Measurements from ENCODE around the gene PGR.
"Not testable (repeated sequence)": the region's sequence is repeated elsewhere in the genome, so short reads cannot be mapped to it uniquely, and the experiment has no call there.

PGR gene

DNA sequence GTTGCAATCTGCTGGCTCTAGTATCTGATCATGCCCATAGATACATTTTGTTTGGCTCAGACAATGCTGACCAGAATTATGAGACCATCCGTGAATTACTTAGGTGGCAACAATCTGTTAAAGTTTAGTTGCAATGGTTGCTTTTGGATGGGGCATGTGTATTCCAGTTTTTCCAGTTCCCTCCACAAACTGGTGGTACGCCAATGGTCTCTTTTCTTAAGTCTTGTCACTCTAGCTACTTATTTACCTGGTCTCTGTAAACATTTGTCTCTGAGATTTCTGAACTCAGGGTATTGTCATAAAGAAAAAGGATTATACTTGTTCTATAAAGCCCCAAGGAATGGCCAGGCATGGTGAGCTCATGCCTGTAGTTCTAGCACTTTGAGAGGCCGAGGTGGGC, 65.9 kb downstream of the PGR start:
- DNase-seq: no peak

DNA sequence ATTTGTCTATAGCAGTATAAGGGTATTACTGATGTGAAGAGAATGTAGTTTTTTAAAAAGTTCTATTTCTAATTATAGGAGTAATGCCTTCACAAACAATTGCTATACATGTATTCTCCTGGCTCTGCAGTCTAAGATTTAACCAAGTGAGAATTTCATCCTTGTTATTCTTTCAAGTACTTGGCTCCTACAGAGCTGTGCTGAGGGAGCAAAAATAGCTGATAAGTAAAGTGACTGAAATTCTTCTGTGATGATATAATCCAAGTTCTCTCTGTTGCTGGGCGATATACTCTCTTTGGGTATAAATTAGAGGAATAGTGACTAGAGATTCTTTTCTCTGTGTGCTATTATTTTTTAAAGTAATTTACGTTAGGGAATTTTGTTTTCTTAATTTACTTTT, 68.0 kb downstream of the PGR start:
- DNase-seq: no peak

DNA sequence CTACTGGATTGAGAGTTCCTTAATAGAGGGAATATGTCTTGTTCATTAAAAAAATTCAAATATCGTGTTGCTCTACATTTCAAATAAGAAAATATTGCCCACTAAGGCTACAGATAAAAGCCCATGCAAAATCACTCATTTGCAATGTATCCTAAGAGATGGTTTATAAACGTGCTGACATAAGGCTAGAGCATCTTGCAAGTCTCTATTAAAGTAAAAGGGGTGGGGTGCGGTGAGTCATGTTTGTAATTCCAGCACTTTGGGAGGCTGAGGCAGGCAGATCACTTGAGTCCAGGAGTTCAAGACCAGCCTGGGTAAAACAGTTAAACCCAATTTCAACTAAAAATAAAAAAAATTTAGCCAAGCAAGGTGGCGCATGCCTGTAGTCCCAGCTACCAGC, 70.3 kb downstream of the PGR start:
- no peak for DNase-seq

DNA sequence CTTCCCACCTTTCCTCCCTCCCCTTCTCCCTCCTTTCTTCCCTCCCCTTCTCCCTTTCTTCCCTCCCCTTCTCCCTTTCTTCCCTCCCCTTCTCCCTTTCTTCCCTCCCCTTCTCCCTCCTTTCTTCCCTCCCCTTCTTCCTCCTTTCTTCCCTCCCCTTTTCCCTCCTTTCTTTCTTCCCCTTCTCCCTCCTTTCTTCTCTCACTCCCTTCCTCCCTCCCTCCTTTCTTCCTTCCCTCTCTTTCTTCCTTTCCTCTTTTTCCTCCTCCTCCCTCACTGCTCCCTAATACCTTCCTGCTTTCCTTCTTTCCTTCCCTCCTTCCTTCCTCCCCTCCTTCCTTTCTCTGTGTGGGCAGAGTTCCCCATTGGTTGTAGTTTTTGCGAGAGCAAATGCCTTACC, 76.1 kb downstream of the PGR start:
- no peak for DNase-seq

DNA sequence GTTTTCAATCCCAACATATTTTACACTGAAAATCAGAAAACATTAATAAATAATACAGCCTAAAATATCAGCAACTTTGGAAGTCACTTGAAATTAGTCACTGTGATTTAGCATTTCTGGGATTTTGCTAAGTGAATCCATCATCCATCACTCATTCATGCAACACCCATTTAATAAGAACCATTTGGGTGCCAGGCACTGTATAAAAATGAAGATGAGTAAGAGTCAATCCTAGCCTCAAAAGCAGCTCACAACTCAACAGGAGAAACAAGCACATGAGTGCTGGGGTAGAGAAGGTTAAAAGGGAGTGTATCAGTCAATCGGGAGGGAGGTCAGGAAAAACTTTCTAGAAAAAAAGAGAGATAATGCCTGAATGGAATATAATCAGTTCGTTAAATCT, 77.9 kb downstream of the PGR start:
- no peak for DNase-seq

DNA sequence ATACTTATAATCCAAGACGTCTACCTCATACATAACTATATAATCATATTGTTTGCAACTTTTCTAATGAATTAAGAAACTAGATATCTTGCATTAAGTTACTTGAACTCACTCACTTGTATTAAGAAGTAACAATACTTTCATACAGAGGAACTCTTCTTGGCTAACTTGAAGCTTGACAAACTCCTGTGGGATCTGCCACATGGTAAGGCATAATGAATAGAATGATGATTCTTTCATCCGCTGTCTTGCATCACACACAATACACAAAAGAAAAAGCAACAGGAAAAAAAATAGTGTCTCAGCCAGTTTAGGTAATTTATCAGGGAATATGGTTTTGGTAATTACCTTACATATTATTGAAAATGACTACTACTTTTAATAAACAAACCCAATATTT, 79.8 kb downstream of the PGR start:
- no peak for DNase-seq

DNA sequence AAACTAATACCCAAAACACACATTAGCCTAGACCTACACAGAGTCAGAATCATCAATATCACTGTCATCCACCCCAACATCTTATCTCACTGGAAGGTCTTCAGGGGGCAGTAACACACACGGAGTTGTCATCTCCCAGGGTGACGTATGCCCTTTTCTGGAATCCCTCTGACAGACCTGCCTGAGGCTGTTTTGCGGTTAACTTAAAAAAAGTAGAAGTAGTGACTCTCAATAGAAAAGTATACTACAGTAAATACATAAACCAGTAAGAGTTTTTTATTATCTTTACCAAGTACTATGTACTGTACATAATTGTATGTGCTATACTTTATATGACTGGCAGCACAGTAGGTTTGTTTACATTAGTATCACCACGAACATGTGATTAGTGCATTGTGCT, 80.5 kb downstream of the PGR start:
- DNase-seq: no peak

DNA sequence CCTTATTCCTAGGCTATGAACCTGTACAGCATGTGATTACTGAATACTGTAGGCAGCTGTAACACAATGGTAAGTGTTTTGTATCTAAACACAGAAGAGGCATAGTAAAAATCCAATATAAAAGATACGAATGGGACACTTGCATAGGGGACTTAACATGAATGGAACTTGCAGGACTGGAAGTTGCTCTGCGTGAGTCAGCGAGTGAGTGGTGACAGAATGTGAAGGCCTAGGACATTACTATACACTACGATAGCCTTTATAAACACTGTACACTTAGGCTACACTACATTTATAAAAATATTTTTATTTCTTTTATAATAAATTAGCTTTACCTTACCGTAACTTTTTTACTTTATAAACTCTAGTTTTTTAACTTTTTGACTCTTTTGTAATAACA, 81.1 kb downstream of the PGR start:
- no peak for DNase-seq

DNA sequence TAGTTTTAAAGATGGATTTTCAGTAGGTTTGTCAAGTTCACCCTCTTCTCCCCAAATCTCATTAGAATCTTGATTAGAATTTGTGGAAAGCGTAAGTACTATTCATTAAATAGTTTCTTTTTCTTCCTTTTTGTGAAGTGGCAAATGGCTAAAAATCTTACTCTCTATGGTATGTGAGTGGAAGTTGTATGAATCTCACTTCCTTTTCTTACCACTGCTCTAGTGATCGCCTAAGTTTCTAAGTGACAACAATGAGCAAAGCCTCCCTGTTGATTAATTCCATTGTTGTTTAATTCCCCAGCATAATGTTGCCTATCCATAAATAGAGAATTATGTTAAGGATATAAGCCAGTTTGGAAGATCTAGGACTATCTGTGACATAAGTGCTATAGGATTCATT, 82.7 kb downstream of the PGR start:
- DNase-seq: no peak

DNA sequence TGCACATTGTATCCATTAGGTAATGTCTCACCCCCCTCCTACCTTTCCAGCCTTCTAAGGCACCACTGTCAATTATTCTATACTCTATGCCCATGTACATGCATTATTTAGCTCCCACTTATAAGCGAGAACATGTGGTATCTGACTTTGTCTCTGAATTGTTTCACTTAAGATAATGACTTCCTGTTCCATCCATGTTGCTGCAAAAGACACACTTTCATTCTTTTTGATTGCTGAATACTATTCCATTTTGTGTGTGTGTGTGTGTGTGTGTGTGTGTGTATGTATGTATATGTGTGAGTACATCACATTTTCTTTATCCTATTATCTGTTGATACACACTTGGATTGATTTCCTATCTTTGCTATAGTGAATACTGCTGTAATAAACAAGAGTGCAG, 84.2 kb downstream of the PGR start:
- DNase-seq: no peak

DNA sequence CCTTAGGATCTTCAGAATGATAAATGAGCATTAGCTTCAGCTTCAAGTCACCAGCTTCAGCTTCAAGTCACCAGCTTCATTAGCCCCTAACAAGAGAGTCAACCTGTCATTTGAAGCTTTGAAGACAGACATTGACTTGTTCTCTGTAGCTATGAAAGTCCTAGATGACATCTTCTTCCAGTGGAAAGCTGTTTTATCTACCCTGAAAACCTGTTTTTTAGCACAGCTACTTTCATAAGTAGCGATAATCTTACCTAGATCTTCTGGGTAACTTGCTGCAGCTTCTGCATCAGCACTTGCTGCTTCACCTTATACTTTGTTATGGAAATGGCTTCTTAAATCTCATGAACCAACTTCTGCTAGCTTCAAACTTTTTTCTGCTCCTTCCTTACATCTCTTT, 85.7 kb downstream of the PGR start:
- DNase-seq: no peak

DNA sequence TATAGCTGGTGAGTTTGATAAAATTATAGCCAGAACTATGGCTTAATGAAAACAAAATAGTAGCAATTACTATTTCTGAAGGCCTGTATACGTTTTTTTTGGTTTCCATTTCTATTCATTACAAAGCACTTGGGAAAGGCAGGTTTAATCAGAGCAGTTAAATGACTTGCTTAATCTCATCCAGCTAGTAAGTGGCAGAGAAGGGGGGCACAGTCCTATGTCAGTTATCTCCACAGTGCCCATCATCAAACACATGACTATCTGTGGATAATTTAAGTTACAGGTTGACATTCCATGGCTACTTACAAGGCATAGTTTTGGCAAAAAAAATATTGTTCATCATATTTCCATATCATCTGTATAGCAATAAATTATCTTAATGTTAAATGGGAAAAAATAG, 93.7 kb downstream of the PGR start:
- DNase-seq: no peak

DNA sequence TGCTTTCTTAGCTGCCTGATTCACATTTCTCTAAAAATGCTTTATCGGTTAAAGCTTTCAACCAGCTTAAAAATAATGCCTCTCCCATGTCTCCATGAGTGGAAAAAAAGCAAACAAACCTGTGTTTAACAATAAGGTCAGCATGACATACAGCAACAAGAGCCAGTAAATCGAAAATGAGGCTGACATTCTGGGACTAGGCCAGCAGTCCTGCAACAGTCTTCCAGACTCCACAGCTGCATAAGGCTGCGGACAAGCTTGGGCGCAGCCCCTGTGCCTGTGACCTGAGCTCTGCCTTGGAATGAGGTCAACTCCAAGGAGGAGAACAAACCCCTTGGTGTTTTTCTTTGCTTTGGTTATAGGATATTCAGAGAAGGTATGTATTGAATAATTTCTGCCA, 95.5 kb downstream of the PGR start:
- DNase-seq: no peak

DNA sequence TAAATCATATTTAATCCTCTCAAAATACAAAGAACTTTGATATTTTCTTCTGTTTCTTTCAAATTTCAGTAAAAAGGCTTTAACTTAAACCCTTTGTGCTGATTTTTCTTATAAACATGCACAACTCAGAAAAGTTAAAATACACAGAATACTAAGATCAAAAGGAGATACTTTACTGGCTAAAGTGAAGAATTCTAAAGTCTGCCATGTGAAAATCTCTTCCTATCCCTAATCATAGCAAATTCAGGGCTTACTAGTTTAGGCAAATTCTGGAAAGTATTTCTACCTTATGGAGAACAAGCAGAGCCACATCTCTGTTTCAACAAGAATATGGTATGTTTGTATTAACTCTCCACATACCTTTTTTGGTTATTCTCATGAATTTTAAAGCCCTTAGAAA, 96.6 kb downstream of the PGR start:
- DNase-seq: no peak

DNA sequence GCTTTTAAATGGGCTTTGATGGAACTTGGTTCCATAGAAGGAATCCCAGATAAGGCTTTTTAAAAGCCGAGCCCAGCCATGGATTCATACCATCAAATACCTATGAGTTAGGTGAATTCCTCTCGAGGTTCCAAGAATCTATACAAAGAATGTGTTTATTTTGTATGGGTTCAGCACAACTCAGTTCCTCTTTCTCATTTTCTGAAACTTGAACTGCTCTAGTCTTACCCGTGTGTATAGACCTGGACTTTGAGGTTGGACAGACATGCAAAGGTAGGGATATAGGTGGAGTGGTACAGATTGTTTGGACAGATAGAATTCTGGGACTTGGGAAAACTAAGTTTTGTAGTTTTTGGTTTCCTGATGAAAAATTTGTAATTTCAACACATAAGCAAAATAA, 97.9 kb downstream of the PGR start:
- DNase-seq: no peak

DNA sequence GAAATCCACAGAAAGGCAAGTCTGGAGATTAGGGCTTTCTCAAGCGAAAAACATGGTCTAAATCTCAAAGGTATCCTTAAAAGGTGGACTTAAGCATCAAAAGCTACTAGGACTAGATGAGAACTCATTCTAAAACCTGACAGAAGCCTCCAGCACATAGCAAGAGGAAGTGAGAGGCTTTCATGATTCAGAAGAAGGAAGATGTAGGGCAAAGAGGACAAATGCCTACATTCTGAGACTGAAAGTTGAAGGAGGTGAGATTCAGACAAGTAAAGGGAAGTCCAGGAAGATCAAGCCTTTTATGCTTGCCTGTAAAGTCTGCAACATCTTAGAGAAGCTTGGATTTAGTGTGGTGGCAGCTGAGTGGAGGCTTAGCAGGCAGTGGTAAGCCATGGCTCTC, 98.9 kb downstream of the PGR start:
- DNase-seq: no peak

DNA sequence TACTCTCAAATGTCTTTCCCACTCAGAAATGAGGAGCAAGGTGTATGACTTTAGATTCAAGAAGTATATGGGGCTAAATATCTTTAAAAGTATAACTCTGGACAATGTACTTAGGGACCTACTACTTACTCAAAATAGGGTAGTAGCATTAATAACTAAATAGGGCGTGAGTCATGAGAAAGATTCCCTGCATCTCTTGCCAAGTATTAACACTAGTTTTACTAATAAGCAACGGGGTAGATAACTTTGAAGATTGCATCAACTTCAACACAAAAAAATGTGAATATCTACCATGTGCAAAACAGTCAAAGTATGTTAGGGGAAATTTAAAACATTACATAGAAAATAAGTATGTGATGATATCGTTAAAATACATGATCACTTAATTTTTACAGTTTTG, 99.6 kb downstream of the PGR start:
- no peak for DNase-seq

DNA sequence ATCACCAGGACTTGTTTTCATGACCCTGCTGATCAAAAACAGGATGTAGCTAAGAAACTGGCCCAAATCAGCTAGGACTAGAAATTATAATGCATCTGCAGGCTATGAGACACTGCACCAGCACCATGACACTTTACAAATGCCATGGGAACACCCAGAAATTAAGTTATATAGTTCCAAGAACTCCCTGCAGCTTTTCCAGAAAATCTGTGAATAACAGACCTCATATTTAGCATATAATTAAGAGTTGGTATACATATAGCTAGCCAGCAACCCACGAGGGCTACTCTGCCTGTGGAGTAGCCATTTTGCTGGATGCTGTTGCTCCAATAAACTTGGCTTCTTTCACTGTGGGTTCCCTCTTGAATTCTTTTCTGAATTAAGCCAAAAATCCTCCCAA, 101.0 kb downstream of the PGR start:
- DNase-seq: no peak

DNA sequence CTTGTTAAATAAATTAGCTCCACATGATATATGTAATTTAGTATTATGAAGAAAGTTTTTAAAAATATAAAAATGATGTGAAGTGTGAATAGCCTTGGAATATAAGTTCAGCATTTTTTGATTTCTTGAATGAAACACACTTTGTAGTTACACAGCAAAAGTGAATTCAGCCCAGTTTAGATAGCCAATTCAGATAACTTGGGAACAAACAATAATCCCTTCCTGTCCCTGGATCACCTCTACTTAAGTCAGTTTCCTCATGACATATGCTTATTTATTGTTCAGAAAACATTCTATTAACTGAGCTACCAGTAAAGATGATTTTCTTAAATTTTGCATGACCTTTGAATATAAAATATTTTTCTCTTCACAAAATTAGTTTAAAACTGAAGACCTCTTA, 107.4 kb downstream of the PGR start:
- DNase-seq: no peak

DNA sequence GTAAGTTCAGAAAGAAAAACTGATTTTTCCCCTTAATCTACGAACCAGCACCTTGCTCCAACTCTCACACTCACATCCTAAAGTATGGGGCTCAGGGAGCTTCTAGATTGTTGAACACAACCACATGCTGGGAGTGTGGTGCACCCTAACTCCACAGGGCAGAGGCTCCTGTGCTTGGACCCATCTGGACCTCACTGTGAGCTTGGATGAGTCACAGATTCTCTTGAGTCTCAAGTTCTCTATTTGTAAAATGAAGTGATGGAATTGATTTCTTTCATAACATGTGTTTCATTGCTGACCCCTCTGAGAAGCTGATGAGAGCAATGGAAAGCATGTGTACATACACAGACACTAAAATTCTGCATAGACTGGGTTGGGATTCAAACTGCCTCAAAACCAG, 109.7 kb downstream of the PGR start:
- no peak for DNase-seq

DNA sequence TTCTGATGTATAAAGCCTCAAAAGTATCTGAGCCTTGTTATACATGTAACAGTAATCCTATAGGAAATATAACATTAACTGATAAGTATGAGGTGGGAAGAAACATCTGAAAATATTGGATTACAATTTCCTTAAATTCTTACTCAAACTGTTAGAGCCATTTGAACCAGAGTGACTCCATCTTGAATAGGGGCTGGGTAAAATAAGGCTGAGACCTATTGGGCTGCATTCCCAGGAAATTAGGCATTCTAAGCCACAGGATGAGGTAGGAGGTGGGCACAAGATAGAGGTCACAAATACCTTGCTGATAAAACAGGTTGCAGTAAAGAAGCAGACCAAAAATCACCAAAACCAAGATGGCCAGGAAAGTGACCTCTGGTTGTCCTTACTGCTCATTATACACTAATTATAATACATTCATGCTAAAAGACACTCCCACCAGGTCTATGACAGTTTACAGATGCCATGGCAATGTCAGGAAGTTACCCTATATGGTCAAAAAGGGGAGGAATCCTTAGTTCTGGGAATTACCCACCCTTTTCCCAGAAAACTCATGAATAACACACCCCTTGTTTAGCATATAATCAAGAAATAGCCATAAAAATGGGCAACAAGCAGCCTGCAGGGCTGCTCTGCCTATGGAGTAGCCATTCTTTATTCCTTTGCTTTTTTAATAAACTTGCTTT, 114.9 kb downstream of the PGR start:
- DNase-seq: no peak

DNA sequence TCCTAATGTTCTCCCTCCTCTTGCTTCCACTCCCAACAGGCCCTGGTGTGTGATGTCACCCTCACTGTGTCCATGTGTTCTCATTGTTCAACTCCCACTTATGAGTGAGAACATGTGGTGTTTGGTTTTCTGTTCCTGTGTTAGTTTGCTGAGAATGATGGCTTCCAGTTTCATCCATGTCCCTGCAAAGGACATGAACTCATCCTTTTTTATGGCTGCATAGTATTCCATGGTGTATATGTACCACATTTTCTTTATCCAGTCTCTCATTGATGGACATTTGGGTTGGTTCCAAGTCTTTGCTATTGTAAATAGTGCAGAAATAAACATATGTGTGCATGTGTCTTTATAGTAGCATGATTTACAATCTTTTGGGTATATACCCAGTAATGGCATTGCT, 115.9 kb downstream of the PGR start:
- not testable (repeated sequence) for DNase-seq

DNA sequence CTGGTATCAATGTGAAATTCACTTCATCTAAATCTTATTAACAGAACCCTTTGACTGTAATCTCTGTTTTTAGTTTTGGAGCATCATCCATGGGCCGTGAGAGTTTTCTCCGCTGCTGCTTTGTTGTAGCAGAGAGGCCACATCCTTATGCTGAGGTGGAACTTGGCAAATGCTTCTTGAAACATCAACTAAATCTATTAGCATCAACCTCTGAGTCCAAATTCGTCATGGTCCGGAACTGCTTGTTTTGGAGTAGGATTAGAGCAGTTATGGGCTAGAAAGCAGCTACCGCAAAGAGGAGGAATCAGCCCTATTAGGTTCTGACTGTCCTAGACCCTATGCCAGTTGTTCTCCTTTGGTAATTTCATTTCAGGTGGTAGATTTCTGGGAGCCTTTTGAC, 117.7 kb downstream of the PGR start:
- no peak for DNase-seq

DNA sequence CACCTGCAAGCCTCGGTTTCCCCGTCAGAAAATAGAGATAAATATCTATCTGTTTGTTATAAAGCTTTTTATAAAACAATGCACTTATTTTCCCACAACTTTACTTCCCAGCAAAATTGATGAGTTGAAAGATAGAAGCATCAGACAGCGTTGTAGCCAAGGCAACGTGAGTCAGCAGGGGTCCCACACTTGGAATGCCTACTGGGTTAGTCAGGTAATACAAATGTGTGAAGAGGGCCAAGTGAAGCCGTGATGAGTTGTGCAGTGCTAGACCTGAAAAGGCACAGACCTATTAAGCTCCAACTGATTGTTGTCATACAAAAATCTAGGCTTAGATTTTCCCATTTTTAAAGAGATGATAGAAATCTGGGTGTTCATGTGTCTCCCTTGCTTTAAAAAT, 118.7 kb downstream of the PGR start:
- no peak for DNase-seq

DNA sequence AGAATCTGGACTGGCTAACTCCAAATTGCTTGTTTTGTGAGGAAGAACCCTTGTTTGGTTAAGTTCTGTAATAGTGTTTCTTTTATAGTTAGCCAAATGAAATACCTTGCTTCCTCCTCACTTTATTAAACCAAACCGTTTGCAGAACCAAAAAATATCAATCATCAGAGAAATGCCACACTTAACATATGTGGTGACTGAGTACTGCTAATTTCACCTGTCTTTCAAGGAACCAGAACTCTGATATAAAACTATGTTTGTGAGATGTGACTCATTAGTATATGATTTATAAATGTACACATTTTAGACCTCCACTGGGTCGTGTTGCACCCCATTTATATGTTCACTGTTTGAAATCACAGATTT, 119.9 kb downstream of the PGR start:
- DNase-seq: no peak
